EH (cell line): ENCODE results near the gene MRPS18C.
"Not testable (repeated sequence)": the region's sequence is repeated elsewhere in the genome, so short reads cannot be mapped to it uniquely, and the experiment has no call there.

ENCODE experiments used
- DNase-seq: peaks from one replicate; pipeline ENCODE4 v3.0.0-alpha.2; 2015; ENCODE audit warnings: low read depth

Gene MRPS18C

GRCh38 chr4:83455281-83456183 lies at the start of gene MRPS18C, which contains the start of gene HELQ:
MRPS18C (plus strand) TSS chr4:83456058; CDS start chr4:83456078, 20 bp downstream.
HELQ (minus strand) TSS chr4:83455823; CDS start chr4:83455693, 130 bp downstream.
- DNase-seq: peak; percentile 99

GRCh38 chr4:83408908-83409307 lies 47.0 kb upstream of the MRPS18C start:
- no peak for DNase-seq

- peak; percentile 12 for DNase-seq
Observed at GRCh38 chr4:83413676-83414075, 42.2 kb upstream of the MRPS18C start.

GRCh38 chr4:83417566-83417965 lies 38.3 kb upstream of the MRPS18C start:
- no peak for DNase-seq

- no peak for DNase-seq
Observed at GRCh38 chr4:83418211-83418610, 37.6 kb upstream of the MRPS18C start.

- DNase-seq: no peak
Observed at GRCh38 chr4:83431200-83431599, 24.7 kb upstream of the MRPS18C start.

DNA sequence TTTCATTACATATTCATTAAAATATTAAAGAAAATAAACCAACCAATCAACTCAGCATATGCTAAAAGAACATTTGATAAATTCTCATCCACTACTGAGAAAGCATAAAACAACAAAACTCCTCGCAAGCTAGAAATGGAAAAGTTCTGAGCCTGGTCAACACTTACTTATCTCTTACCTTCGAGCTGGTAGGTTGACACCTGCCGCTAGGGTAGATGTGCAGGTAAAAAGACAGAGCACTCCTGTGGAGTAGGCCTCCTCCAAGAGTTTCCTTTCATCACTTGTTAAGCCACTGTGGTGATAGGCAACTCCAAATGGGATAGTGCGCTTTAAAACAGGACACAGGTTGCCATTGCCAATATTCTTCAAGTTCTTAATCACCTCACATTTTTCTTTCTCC lies 19.2 kb upstream of the MRPS18C start:
- no peak for DNase-seq

GRCh38 chr4:83438719-83439118 lies 17.1 kb upstream of the MRPS18C start:
- DNase-seq: peak; percentile 15

GRCh38 chr4:83440148-83440814 lies 15.6 kb upstream of the MRPS18C start:
- DNase-seq: no peak

DNA sequence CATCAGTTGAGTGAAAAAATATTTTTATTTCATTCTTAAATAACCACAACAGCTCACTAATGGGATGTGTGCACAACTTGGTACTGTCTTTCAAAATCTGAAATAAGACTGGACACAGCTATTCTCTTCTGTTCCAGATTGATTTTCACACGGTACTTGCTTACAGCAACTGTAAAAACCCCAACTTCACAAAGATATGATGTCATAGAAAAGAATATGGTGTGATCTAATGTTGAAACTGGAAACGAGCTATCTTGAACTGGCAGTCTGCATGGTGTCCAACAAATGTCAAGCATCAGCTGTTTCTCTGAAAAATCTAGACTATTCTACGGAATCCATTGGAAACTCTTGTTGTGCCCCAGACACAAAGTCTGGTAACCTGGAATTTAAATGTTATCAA lies 15.0 kb upstream of the MRPS18C start:
- DNase-seq: no peak

DNA sequence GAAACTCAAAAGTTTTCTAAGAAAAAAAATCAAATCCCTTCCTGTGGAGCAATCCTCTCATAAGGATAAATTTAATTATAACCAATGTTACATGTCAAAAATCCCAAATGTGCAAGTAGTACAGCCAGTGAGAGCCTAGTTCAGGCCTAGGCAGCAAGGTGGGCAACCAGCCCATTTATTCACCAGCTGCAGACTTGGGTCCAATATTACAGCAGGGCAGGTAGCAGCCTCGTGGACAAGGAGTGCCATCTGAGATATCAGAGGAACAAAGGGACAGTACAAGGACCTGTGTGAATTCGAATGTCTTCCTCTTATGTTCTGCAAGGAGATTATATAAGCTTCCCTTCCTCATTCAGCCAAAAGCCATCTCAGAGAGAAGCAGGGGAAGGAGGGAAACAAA lies 6.8 kb upstream of the MRPS18C start:
- no peak for DNase-seq

GRCh38 chr4:83454686-83455085 lies 1.2 kb upstream of the MRPS18C start:
- peak; percentile 13 for DNase-seq

DNA sequence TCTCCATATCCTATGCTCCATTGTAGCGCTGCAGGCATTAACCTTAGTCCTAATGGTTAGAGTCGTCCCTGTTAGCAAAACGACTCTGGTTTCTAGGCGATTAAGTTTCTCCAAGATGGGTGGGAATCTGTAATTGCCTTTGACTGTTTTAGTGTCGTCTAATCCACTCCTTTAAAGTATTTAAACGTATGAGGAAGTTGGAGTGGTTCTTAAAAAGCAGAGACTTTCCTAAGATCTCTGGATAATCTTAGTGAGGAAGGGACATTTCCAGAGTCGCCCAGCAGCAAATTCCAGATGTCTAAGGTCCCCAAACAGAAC lies 285 bp downstream of the MRPS18C start:
- no peak for DNase-seq

GRCh38 chr4:83473423-83473822 lies 17.6 kb downstream of the MRPS18C start:
- no peak for DNase-seq

GRCh38 chr4:83473966-83474365 lies 18.1 kb downstream of the MRPS18C start:
- no peak for DNase-seq

- peak; percentile 94 for DNase-seq
Observed at GRCh38 chr4:83484500-83485461, 28.9 kb downstream of the MRPS18C start, which contains the start of gene ABRAXAS1. ABRAXAS1 (minus strand) TSS chr4:83485100; CDS start chr4:83485072, 28 bp downstream.

- DNase-seq: no peak
Observed at GRCh38 chr4:83486457-83487129, 30.7 kb downstream of the MRPS18C start.

GRCh38 chr4:83489711-83490326 lies 34.0 kb downstream of the MRPS18C start:
- DNase-seq: no peak

- DNase-seq: peak; percentile 34
Observed at GRCh38 chr4:83490876-83491450, 35.1 kb downstream of the MRPS18C start.

GRCh38 chr4:83496085-83496917 lies 40.4 kb downstream of the MRPS18C start:
- not testable (repeated sequence) for DNase-seq
